Activated CD4-positive, alpha-beta T cell treated with anti-CD3 and anti-CD28 coated beads for 1 hour (primary cell): ENCODE data around the gene LRRC74B.
"Not testable (repeated sequence)": the region's sequence is repeated elsewhere in the genome, so short reads cannot be mapped to it uniquely, and the experiment has no call there.

Experiments
- DNase-seq: peaks from one replicate; pipeline ENCODE4 v3.0.0-alpha.2; 2020

LRRC74B gene

DNA sequence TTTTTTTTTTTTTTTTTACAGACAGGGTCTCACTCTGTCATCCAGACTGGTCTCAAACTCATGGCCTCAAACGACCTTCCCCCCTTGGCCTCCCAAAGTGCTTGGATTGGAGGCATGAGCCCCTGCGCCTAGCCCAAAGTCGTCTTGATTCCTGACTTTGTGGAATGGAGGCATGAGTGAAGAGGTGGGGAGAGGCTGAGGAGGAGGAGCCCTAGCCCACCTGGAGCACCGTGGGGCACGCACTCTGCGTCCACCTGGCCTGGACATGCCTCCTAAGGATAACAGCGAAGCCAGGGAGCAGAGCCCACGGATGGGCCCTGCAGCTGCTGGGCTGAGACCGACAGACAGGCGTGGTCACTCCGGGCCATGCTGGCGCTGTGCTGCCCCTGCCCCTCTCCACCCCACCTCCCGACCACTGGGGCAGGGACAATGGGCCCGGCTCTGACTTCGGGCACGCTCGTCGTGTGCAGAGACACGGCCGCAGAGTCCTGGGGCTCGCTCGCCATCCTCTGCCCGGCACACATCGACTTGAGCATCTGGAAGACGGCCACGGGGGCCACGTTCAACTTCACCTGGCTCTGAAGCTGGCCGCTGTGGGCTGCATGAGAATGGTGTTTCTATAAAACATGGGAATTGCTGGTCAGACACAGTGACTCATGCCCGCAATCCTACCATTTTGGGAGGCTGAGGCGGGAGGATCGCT lies 34.8 kb downstream of the LRRC74B start:
- no peak for DNase-seq

DNA sequence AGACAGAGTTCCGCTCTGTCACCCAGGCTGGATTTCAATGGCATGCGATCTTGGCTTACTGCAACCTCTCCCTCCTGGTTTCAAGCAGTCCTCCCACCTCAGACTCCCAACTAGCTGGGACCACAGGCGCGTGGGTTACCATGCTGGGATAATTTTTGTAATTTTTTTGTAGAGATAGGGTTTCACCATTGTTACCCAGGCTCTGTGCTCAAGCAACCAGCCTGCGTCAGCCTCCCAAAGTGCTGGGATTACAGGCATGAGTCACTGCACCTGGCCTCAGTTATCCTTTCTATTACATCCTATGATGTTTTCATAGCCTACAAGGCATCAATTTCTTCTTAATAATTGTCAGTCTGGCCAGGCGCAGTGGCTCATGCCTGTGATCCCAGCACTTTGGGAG lies 36.5 kb downstream of the LRRC74B start:
- no peak for DNase-seq

DNA sequence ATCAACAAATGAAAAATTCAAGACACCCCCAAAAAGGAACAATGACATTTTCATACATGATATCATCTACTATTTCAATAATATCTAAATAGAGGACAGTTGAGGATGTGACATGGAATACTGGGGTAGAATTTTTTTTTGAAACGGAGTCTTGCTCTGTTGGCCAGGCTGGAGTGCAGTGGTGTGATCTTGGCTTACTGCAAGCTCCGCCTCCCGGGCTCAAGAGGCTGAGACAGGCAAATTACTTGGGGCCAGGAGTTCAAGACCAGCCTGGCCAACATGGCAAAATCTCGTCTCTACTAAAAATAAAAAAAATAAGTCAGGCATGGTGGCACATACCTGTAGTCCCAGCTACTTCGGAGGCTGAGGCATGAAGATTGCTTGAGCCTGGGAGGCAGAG lies 41.4 kb downstream of the LRRC74B start:
- DNase-seq = no peak

DNA sequence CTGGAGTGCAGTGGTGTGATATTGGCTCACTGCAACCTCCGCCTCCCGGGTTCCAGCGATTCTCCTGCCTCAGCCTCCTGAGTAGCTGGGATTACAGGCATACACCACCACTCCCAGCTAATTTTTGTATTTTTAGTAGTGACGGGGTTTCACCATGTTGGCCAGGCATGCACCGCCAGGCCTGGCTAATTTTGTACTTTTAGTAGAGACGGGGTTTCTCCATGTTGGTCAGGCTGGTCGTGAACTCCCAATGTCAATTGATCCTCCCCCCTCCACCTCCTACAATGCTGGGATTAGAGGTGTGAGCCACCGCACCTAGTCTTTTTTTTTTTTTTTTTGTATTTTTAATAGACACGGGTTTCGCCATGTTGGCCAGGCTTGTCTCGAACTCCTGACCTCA lies 42.2 kb downstream of the LRRC74B start:
- not testable (repeated sequence) for DNase-seq

DNA sequence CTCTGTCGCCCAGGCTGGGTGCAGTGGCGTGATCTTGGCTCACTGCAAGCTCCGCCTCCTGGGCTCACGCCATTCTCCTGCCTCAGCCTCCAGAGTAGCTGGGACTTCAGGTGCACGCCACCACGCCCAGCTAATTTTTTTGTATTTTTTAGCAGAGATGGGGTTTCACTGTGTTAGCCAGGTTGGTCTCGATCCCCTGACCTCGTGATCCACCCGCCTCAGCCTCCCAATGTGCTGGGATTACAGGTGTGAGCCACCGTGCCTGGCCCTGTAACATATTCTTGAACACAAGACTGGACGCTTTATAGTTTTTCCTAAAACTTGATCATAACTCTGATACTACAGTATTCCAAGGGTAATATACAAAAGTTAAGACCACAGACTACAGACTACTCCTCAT lies 45.5 kb downstream of the LRRC74B start:
- not testable (repeated sequence) for DNase-seq

DNA sequence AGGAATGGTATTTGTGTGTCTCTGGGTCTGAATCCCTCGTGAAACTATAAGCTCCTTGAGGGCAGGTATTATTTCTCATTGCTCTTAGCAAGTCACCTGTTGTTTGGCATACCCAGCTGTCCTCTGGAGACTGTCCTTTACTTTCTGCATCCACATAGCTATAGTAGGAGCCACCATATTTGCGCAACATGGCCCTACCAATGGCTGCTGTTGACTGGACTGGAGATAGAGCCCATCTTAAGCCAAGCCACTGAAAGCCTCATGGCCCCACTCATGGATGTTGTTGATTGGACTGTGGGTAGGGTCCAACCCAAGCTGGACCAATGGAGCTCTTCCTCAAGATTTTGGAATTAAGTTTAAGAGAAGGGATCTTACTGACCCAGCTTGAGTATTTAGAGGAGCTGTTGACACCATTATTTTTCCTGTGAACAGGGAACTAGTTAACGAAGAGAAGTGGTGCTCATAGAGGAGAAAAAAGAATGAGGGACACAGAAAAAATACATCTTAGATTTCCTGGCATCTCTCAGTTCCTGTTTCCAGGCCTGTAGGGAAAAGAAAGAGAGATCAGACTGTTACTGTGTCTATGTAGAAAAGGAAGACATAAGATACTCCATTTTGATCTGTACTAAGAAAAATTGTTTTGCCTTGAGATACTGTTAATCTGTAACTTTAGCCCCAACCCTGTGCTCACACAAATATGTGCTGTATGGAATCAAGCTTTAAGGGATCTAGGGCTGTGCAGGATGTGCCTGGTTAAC lies 47.2 kb downstream of the LRRC74B start:
- no peak for DNase-seq

GRCh38 chr22:21093555-21094137 lies 47.9 kb downstream of the LRRC74B start:
- DNase-seq = not testable (repeated sequence)

- no peak for DNase-seq
Observed at GRCh38 chr22:21094911-21095772, 49.4 kb downstream of the LRRC74B start.

GRCh38 chr22:21095773-21096107 lies 50.0 kb downstream of the LRRC74B start:
- DNase-seq = no peak

GRCh38 chr22:21096878-21097277 lies 51.1 kb downstream of the LRRC74B start:
- not testable (repeated sequence) for DNase-seq

- DNase-seq = no peak
Observed at GRCh38 chr22:21098099-21098671, 52.4 kb downstream of the LRRC74B start.

DNA sequence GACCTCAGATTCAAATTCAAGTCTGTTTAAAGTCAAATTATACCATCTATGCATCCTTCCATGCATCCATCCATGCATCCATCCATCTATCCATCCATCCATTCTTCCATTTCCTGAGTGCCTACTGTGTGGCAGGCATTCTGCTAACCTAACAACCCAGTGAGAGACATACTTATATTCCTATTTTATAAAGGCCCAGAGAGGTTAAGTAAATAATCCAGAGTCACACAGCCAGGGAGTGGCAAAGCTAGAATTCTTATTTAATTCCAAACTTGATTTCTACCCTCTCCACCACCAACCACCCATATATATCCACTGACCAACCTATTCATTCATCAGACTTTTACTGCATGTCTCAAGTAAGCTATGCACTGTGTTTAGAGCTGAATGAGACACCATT lies 53.8 kb downstream of the LRRC74B start:
- DNase-seq = no peak

GRCh38 chr22:21100149-21101032 lies 54.6 kb downstream of the LRRC74B start:
- no peak for DNase-seq

DNA sequence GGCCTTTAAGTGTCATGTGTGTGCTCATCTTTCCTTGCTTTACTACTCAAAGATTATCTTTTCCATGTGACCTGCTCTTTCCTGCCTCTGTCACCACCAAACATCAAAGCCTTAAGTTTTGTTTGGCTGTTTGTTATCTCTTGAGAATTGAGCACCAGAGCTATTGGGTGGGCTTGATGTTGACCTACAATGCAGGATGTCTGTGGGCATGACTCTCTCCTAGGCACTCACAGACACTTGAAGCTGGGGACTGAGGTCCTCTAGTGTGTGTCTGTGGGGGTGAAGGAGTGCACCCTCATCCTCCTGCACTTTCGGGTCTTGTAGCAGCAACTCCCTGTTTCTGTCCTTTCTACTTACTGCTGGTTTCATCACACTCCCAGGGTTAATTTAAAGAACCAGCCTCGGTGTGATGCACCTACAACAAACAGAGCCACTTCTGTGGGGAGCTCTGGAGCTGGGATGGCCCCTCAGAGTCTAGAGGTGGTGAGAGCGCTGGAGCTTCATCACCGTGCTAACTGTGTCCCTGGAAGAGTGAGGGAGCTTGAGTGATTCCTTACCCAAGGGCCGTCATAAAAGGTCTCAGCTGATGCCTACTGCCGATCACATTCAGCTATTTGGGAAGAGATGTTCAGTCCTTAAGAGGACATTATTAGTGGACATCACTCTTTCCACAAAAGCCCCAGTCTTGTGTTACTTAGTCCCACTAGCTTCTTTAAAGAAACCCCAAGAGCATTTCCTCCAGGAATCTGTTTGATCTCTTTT lies 56.3 kb downstream of the LRRC74B start:
- no peak for DNase-seq

DNA sequence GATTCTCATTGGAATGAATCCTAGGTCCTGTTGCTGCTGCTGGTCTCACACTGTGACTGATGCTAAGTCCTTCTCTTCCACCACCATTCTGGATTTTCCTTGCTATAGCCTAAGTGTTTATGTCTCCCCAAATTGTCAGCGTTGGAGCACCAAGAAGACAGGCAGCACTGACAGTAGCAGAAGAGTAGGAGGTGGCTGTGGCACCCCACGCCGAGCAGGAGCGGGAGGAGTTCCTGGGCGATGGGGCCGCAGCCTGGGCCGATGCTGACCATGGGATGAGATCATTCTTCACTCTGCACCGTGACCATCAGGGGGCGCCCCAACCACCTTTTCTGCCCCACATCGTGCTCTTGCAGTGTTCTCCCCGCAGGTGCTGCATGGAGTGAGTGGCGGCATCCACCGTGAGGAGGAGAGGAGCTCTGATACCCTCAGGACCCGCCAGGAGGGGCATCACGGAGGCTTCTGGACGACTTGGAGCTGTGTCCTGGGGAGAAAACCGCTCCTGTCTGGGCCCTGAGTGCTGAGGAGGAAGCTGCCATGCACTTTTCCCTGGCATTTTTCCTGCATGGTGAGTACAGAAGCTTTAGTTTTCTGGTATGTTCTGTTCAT lies 57.0 kb downstream of the LRRC74B start:
- peak; percentile 52 for DNase-seq

GRCh38 chr22:21103633-21104032 lies 57.9 kb downstream of the LRRC74B start:
- no peak for DNase-seq

GRCh38 chr22:21104126-21104691 lies 58.5 kb downstream of the LRRC74B start:
- DNase-seq = no peak

DNA sequence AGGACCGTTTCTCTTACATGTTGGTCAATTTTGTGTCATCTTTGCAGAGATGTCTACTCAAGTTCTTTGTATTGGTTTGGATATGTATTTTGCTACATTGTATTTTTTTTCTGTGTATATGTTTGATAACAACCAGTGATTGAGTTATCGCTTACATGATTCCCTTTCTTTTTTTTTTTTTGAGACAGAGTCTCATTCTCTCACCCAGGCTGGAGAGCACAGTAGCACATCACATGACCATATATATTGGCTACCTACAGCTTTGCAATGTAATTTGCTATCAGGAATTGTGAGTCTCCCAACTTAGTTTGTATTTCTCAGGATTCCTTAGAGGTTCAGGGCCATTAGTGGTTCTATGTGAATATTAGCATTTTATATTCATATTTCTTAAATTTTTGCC lies 59.5 kb downstream of the LRRC74B start:
- DNase-seq = no peak

GRCh38 chr22:21106000-21106399 lies 60.3 kb downstream of the LRRC74B start:
- DNase-seq = no peak
